Mucosa of gallbladder (tissue), 1 donor: Measurements from ENCODE around the gene SPPL2B. TPM values are rescaled to one million over a fixed set of nuclear protein-coding genes. Genes with fewer than 3 reads are reported as not detected.
"Not testable (repeated sequence)": the region's sequence is repeated elsewhere in the genome, so short reads cannot be mapped to it uniquely, and the experiment has no call there.

Source experiments
- DNase-seq: peaks from one replicate; pipeline ENCODE4 v3.0.0-alpha.2; 2020; ENCODE audit warnings: low spot score
- total RNA-seq: library from RNA; stranded (reverse); gene quantifications from one replicate; pipeline ENCODE4 v1.2.1, GENCODE V29; 2021
- donor health status: DM: no; HTN: no; CAD: no.

The SPPL2B gene
- total RNA-seq, 1 donor from 2014 or later: 148 TPM

- DNase-seq: no peak
Measured at GRCh38 chr19:2338055-2338615, 9.7 kb downstream of the SPPL2B start.

- no peak for DNase-seq
Measured at GRCh38 chr19:2338751-2339643, 10.5 kb downstream of the SPPL2B start.

- no peak for DNase-seq
Measured at GRCh38 chr19:2339644-2340310, 11.3 kb downstream of the SPPL2B start.

GRCh38 chr19:2340496-2341243 lies 12.2 kb downstream of the SPPL2B start:
- DNase-seq: no peak

GRCh38 chr19:2341244-2341751 lies 12.8 kb downstream of the SPPL2B start:
- DNase-seq: no peak

- DNase-seq: no peak
Measured at GRCh38 chr19:2341982-2342381, 13.5 kb downstream of the SPPL2B start.

GRCh38 chr19:2342656-2343288 lies 14.3 kb downstream of the SPPL2B start:
- no peak for DNase-seq

- DNase-seq: no peak
Measured at GRCh38 chr19:2343289-2343982, 15.0 kb downstream of the SPPL2B start.

- DNase-seq: no peak
Measured at GRCh38 chr19:2344381-2344870, 15.9 kb downstream of the SPPL2B start.

GRCh38 chr19:2345076-2345475 lies 16.6 kb downstream of the SPPL2B start:
- DNase-seq: no peak

- DNase-seq: peak; percentile 49
Measured at GRCh38 chr19:2345794-2346663, 17.5 kb downstream of the SPPL2B start.

- not testable (repeated sequence) for DNase-seq
Measured at GRCh38 chr19:2349818-2350217, 21.3 kb downstream of the SPPL2B start.

- DNase-seq: no peak
Measured at GRCh38 chr19:2350656-2351055, 22.2 kb downstream of the SPPL2B start.

GRCh38 chr19:2351591-2351990 lies 23.1 kb downstream of the SPPL2B start:
- no peak for DNase-seq

GRCh38 chr19:2352121-2352520 lies 23.6 kb downstream of the SPPL2B start:
- no peak for DNase-seq

- DNase-seq: no peak
Measured at GRCh38 chr19:2353159-2353886, 24.8 kb downstream of the SPPL2B start.

GRCh38 chr19:2353887-2354592 lies 25.6 kb downstream of the SPPL2B start:
- no peak for DNase-seq

- no peak for DNase-seq
Measured at GRCh38 chr19:2354670-2355069, 26.2 kb downstream of the SPPL2B start.
